HG02973 (cell line): ENCODE results near the gene PCYOX1L.

Source experiments
- ATAC-seq: cut with Tn5 transposase; IDR thresholded peaks from one replicate; pipeline ENCODE4 v1.9.1; 2021; ENCODE audit warnings: moderate library complexity; ENCODE audit not compliant: unreplicated experiment

Gene PCYOX1L

DNA sequence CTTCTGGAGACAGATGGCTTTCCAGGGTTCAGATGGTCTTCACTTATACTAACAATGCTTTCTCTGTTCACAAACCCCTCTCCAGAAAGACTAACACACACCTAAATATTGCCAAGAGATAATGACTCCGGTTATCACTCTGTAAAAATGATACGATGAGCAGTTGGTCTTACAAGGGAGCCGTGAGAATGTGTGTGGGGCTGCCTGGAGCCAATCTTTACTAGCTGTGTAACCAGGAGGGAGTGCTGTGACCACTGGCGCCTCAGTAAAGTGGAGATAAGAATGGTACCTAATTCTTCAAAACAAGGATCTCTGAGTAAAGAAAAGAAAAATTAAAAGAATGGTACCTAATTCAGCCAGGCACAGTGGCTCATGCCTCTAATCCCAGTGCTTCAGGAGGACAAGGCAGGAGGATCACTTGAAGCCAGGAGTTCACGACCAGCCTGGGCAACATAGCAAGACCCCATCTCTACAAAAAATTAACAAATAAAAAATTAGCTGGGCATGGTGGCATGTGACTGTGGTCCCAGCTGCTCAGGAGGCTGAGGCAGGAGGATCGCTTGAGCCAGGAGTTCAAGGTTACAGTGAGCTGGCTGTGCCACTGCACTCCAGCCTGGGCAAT is 61.2 kb downstream of the PCYOX1L start:
- no peak for ATAC-seq
